ENCODE measurements around the gene RNF222. TPM values are rescaled to one million over a fixed set of nuclear protein-coding genes. Genes with fewer than 3 reads are reported as not detected.

RNF222 gene
- total RNA-seq, 1 experiment from 2014 or later, result 0.09 TPM

- no peak overlapping the region for H4K91ac ChIP-seq (ENCODE audit: insufficient read length, low read depth, low read length)
- no peak overlapping the region for H3K56ac ChIP-seq (ENCODE audit: insufficient read length, low read depth, low read length)
- Mint-ChIP-seq H3K27ac (peak overlapping the region; percentile 91 to 94 (median 92); a peak in 6 of 7 replicates), H3K27me3 (ENCODE audit: low read depth) (no peaks in the 10 kb centered on the region), H3K36me3 (ENCODE audit: insufficient read depth in 1 of 3, low read depth in 3 of 3) (peaks cover 5 to 14% (median 9%) of the 10 kb centered on the region in 3 experiments; a peak in 6 of 7 replicates), H3K4me3 (peak overlapping the region; percentile 93 to 97), H3K9me3 (no peaks in the 10 kb centered on the region), H3K4me1 (peaks cover 13 to 16% of the 10 kb centered on the region in 2 experiments)
- H4K20me1 ChIP-seq (ENCODE audit: control insufficient read depth, insufficient read depth, insufficient read length), result no peaks in the 10 kb centered on the region
- no CpG with 5 or more reads among the region's 5 CpGs for WGBS (ENCODE audit: extremely low coverage, insufficient read length, low lambda C conversion rate)
- no peak overlapping the region for H2BK20ac ChIP-seq (ENCODE audit: low read depth, low read length, poor library complexity, severe bottlenecking)
- H2BK12ac ChIP-seq (ENCODE audit: insufficient read length, low read depth, low read length), result no peak overlapping the region
- H2BK15ac ChIP-seq (ENCODE audit: low read depth, low read length), result no peak overlapping the region
- H3K79me1 ChIP-seq (ENCODE audit: insufficient read depth, low read depth, low read length, poor library complexity, severe bottlenecking), result peaks cover 6% of the 10 kb centered on the region
- no peaks in the 10 kb centered on the region for H3K9me3 ChIP-seq (ENCODE audit: control insufficient read depth, low read depth, low read length)
- peaks cover 8% of the 10 kb centered on the region; the same call in 1 of the 2 replicates for H3K79me2 ChIP-seq (ENCODE audit: insufficient read depth, low read length)
- H2BK120ac ChIP-seq (ENCODE audit: low read depth, low read length, poor library complexity, severe bottlenecking), result no peak overlapping the region
- DNase-seq, result no peak
- H3K27me3 ChIP-seq (ENCODE audit: insufficient read depth, low read length), result no peaks in the 10 kb centered on the region
- TF ChIP-seq CTCF (conservative IDR thresholded peaks at IDR 0.05), result no peak
- peak overlapping the region; percentile 28 for H3K27ac ChIP-seq (ENCODE audit: insufficient read length, low read depth, low read length)
- H3K4me2 ChIP-seq (ENCODE audit: insufficient read depth, insufficient read length, low read length), result peak overlapping the region; percentile 98
- no peak overlapping the region for H2AK5ac ChIP-seq (ENCODE audit: insufficient read length, low read length)
- no peak overlapping the region for H3K18ac ChIP-seq (ENCODE audit: insufficient read length, low read depth, low read length)
- no peak overlapping the region for H3T11ph ChIP-seq (ENCODE audit: low read length)
- H2AFZ ChIP-seq (ENCODE audit: low read length), result no peak overlapping the region
- no peak overlapping the region for H3K23ac ChIP-seq (ENCODE audit: insufficient read length, low read depth, low read length)
- H3K4me1 ChIP-seq (ENCODE audit: insufficient read depth, low read length), result no peaks in the 10 kb centered on the region
- peaks cover 11% of the 10 kb centered on the region for H3K23me2 ChIP-seq (ENCODE audit: insufficient read length, low read depth, low read length, poor library complexity, severe bottlenecking)
- no peak overlapping the region for H4K5ac ChIP-seq (ENCODE audit: insufficient read length, low read depth, low read length)
- no peak overlapping the region for H3K14ac ChIP-seq (ENCODE audit: insufficient read depth, low read length)
- peak overlapping the region; percentile 23 for H3K9ac ChIP-seq (ENCODE audit: extremely low read depth, insufficient read length, low read length)
- no peak overlapping the region for H3K4ac ChIP-seq (ENCODE audit: low read depth, low read length)
- no peak overlapping the region for H4K8ac ChIP-seq (replicated peaks; ENCODE audit: insufficient read length, low read depth, low read length)
- no peak overlapping the region for H2BK5ac ChIP-seq (ENCODE audit: insufficient read length, low read length)
Measured at GRCh38 chr17:8436844-8437171, 39.2 kb upstream of the RNF222 start.

Data from H9 (cell line).